ENCODE measurements around the gene FLYWCH1. TPM values are rescaled to one million over a fixed set of nuclear protein-coding genes. Genes with fewer than 3 reads are reported as not detected.

FLYWCH1 gene
- total and polyA plus RNA-seq, 2 of the 8 experiments (the other 6 are each of a cell fraction or from before 2014, with no cell fraction given) = 12.4 to 23.5 TPM

DNA sequence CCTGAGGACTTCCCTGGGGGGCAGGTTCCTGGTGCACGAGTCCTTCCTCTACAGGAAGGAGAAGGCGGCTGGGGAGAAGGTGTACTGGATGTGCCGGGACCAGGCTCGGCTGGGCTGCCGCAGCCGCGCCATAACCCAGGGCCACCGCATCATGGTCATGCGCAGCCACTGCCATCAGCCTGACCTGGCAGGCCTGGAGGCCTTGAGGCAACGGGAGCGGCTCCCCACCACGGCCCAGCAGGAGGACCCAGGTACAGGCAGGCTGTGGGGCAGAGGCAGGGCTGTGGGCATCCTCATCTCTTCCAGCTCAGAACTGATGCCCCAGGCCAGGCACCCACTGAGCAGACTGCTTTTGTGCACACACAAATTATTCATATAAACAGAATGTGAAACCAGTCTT is 26.5 kb downstream of the FLYWCH1 start:
- DNase-seq (ENCODE audit: low read depth in 1 of 2, low spot score in 2 of 2) (no peak), FAIRE-seq (no peak)
- Histone ChIP-seq H3K23ac (ENCODE audit: insufficient read length) (no peak overlapping the region), H2AK5ac (ENCODE audit: low read depth, low read length) (no peak overlapping the region), H2BK120ac (replicated peaks; ENCODE audit: low read depth, low read length) (no peak overlapping the region), H2AFZ (ENCODE audit: low read length) (no peak overlapping the region), H2BK15ac (ENCODE audit: low read length) (no peak overlapping the region), H3K4me3 (ENCODE audit: extremely low read depth in 1 of 4, insufficient read depth in 2 of 4, low read depth in 3 of 4, low read length in 4 of 4) (no peak overlapping the region), H3K18ac (ENCODE audit: extremely low read depth, low read length) (no peak overlapping the region), H3K23me2 (ENCODE audit: low read depth, low read length) (no peaks in the 10 kb centered on the region), H3K4ac (replicated peaks; ENCODE audit: insufficient read length, low read depth, low read length) (no peak overlapping the region), H3K79me1 (ENCODE audit: low read depth, low read length) (no peaks in the 10 kb centered on the region; the same call in 1 of the 2 replicates), H3K9me3 (ENCODE audit: insufficient read depth in 2 of 2, low read depth in 1 of 2, low read length in 1 of 2) (no peaks in the 10 kb centered on the region), H2BK12ac (ENCODE audit: low read depth, low read length) (no peak overlapping the region), H3K36me3 (ENCODE audit: control insufficient read depth in 2 of 4, insufficient read depth in 4 of 4, low read length in 3 of 4) (peaks cover 0 to 15% (median 6%) of the 10 kb centered on the region in 4 experiments; a peak in 4 of 8 replicates), H3K27me3 (replicated peaks in 1 of 4; ENCODE audit: control insufficient read depth in 3 of 4, extremely low read depth in 1 of 4, insufficient read depth in 3 of 4, low read length in 3 of 4) (no peaks in the 10 kb centered on the region), H3K9ac (replicated peaks in 1 of 4; ENCODE audit: extremely low read depth in 1 of 4, low read depth in 3 of 4, low read length in 3 of 4) (no peak overlapping the region), H4K5ac (ENCODE audit: insufficient read length, low read depth, low read length) (no peak overlapping the region), H4K91ac (replicated peaks; ENCODE audit: insufficient read length, low read length) (no peak overlapping the region), H3K56ac (replicated peaks; ENCODE audit: insufficient read length, low read depth, low read length) (no peak overlapping the region), H2BK5ac (ENCODE audit: low read depth, low read length) (no peak overlapping the region), H3K27ac (ENCODE audit: low read depth, low read length) (no peak overlapping the region), H4K20me1 (replicated peaks in 1 of 2; ENCODE audit: control insufficient read depth in 1 of 2, insufficient read depth in 2 of 2, low read length in 2 of 2) (no peaks in the 10 kb centered on the region), H3K4me2 (ENCODE audit: insufficient read depth in 1 of 2, low read depth in 2 of 2, low read length in 2 of 2) (no peak overlapping the region), H4K8ac (ENCODE audit: extremely low read depth, insufficient read depth, low read length) (no peak overlapping the region), H3K14ac (ENCODE audit: insufficient read length) (no peak overlapping the region), H2BK20ac (ENCODE audit: low read length) (no peak overlapping the region), H3K79me2 (ENCODE audit: control insufficient read depth in 1 of 2, insufficient read depth in 2 of 2, low read length in 2 of 2) (no peaks in the 10 kb centered on the region), H3K4me1 (replicated peaks in 1 of 4; ENCODE audit: control insufficient read depth in 3 of 4, insufficient read depth in 4 of 4, low read length in 3 of 4) (no peaks in the 10 kb centered on the region; a peak in 1 of 7 replicates)
- WGBS, 2 experiments (ENCODE audit: extremely low coverage in 1 of 2, insufficient coverage in 1 of 2, insufficient read length in 1 of 2, insufficient replicate concordance in 2 of 2, low coverage in 1 of 2, low lambda C conversion rate in 2 of 2, missing lambda C conversion rate in 1 of 2) = 93% methylated on average over 7 of the region's 12 CpGs; no CpG with 5 or more reads in 1 of the 2 experiments
- POLR2A ChIA-PET (ENCODE audit: partially characterized antibody) = no interaction called here
- CTCF ChIA-PET (ENCODE audit: partially characterized antibody) = no interaction called here
- TF ChIP-seq PHF8 (conservative IDR thresholded peaks at IDR 0.05; ENCODE audit: low read depth, low read length) (no peak), POLR2AphosphoS5 (IDR thresholded peaks at IDR 0.05; ENCODE audit: low read depth, low read length) (no peak), HDAC6 (IDR thresholded peaks at IDR 0.05; ENCODE audit: low read depth, low read length) (no peak), GABPA (IDR thresholded peaks at IDR 0.05; ENCODE audit: borderline replicate concordance, insufficient read depth, low read length) (no peak), EP300 (IDR thresholded peaks at IDR 0.05; ENCODE audit: borderline replicate concordance in 1 of 2, low read depth in 2 of 2, low read length in 2 of 2) (no peak), CBX5 (IDR thresholded peaks at IDR 0.05; ENCODE audit: low read depth, low read length) (no peak), SIN3A (conservative IDR thresholded peaks at IDR 0.05 in 1 of 2, IDR thresholded peaks at IDR 0.05 in 1 of 2; ENCODE audit: low read depth in 1 of 2, low read length in 2 of 2) (no peak), TCF12 (IDR thresholded peaks at IDR 0.05; ENCODE audit: low read depth, low read length) (no peak), NANOG (IDR thresholded peaks at IDR 0.05; ENCODE audit: insufficient read depth, low read depth, low read length, poor library complexity, severe bottlenecking) (no peak), EZH2 (IDR thresholded peaks at IDR 0.05; ENCODE audit: low read depth, low read length, severe bottlenecking) (no peak), FOSL1 (IDR thresholded peaks at IDR 0.05; ENCODE audit: insufficient read depth, low read depth, low read length) (no peak), TEAD4 (IDR thresholded peaks at IDR 0.05; ENCODE audit: low read depth, low read length) (no peak)
- TF ChIP-seq, protein P1, sequence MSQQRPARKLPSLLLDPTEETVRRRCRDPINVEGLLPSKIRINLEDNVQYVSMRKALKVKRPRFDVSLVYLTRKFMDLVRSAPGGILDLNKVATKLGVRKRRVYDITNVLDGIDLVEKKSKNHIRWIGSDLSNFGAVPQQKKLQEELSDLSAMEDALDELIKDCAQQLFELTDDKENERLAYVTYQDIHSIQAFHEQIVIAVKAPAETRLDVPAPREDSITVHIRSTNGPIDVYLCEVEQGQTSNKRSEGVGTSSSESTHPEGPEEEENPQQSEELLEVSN (IDR thresholded peaks at IDR 0.05) = no peak

All from H1 (cell line).